WERI-Rb-1 (cell line): ENCODE results near the gene CBR3.

Experiments used
- DNase-seq: peaks from one replicate; pipeline ENCODE4 v3.0.0-alpha.2; 2020
- H3K27ac ChIP-seq: fragments of 250-450 bp; sonication (Bioruptor Pico); 2 replicates; pipeline ENCODE4 v1.5.1; 2020; ENCODE audit warnings: mild to moderate bottlenecking, moderate library complexity
- H3K27me3 ChIP-seq: fragments of 250-450 bp; sonication (Bioruptor Pico); 2 replicates; pipeline ENCODE4 v1.5.1; 2021; ENCODE audit warnings: mild to moderate bottlenecking, low read depth, moderate library complexity; ENCODE audit not compliant: insufficient read depth, severe bottlenecking
- H3K36me3 ChIP-seq: fragments of 250-450 bp; sonication (Bioruptor Pico); 2 replicates; pipeline ENCODE4 v1.5.1; 2020; ENCODE audit warnings: mild to moderate bottlenecking, moderate library complexity
- H3K4me3 ChIP-seq: 2 replicates; pipeline ENCODE4 v1.5.1; 2011; ENCODE audit warnings: low read depth, mild to moderate bottlenecking, control low read depth, low read length
- H3K9me3 ChIP-seq: fragments of 250-450 bp; sonication (Bioruptor Pico); 2 replicates; pipeline ENCODE4 v1.5.1; 2021; ENCODE audit warnings: mild to moderate bottlenecking, moderate library complexity; ENCODE audit not compliant: severe bottlenecking
- CTCF ChIP-seq: IDR thresholded peaks from 2 replicates; pipeline ENCODE4 v1.5.1; 2011; ENCODE audit warnings: low read depth, mild to moderate bottlenecking, control low read depth, inconsistent platforms, low read length

The CBR3 gene

GRCh38 chr21:36122977-36123376 lies 11.9 kb upstream of the CBR3 start:
- Histone ChIP-seq H3K9me3 (peaks cover 2% of the 10 kb centered on the region), H3K4me3 (no peak overlapping the region), H3K27me3 (no peaks in the 10 kb centered on the region), H3K36me3 (no peaks in the 10 kb centered on the region), H3K27ac (no peak overlapping the region)
- peak; percentile 40; the same call in 1 of the 2 replicates for TF ChIP-seq CTCF
- peak; percentile 29 for DNase-seq

GRCh38 chr21:36124395-36124794 lies 10.5 kb upstream of the CBR3 start:
- no peak for TF ChIP-seq CTCF
- Histone ChIP-seq H3K27me3 (no peaks in the 10 kb centered on the region), H3K9me3 (peaks cover 2% of the 10 kb centered on the region), H3K4me3 (no peak overlapping the region), H3K27ac (no peak overlapping the region), H3K36me3 (no peaks in the 10 kb centered on the region)
- DNase-seq: no peak

- Histone ChIP-seq H3K4me3 (no peak overlapping the region), H3K27me3 (no peaks in the 10 kb centered on the region), H3K27ac (no peak overlapping the region), H3K36me3 (no peaks in the 10 kb centered on the region), H3K9me3 (peaks cover 2% of the 10 kb centered on the region)
- DNase-seq: peak; percentile 62
- peak; percentile 89 for TF ChIP-seq CTCF
Observed at GRCh38 chr21:36125512-36126207, 9.2 kb upstream of the CBR3 start.

- H3K4me3 ChIP-seq: no peak overlapping the region
- no peaks in the 10 kb centered on the region for H3K36me3 ChIP-seq
- H3K27ac ChIP-seq: no peak overlapping the region
- TF ChIP-seq CTCF: no peak
- peaks cover 2% of the 10 kb centered on the region for H3K9me3 ChIP-seq
- DNase-seq: no peak
- H3K27me3 ChIP-seq: no peaks in the 10 kb centered on the region
Observed at GRCh38 chr21:36126208-36126565, 8.7 kb upstream of the CBR3 start.

GRCh38 chr21:36126621-36127110 lies 8.2 kb upstream of the CBR3 start:
- no peak for DNase-seq
- Histone ChIP-seq H3K27ac (no peak overlapping the region), H3K9me3 (peaks cover 2% of the 10 kb centered on the region), H3K4me3 (no peak overlapping the region), H3K36me3 (no peaks in the 10 kb centered on the region), H3K27me3 (no peaks in the 10 kb centered on the region)
- no peak for TF ChIP-seq CTCF
